Femur (tissue), 1 donor: Measurements from ENCODE around the gene CFAP221.

Source experiments
- DNase-seq: peaks from one replicate; pipeline ENCODE4 v3.0.0-alpha.2; 2017

Gene CFAP221

GRCh38 chr2:119682578-119682977 is 138.3 kb downstream of the CFAP221 start:
- no peak for DNase-seq

GRCh38 chr2:119683074-119683712 is 138.9 kb downstream of the CFAP221 start:
- no peak for DNase-seq

GRCh38 chr2:119683713-119684443 is 139.6 kb downstream of the CFAP221 start:
- no peak for DNase-seq

DNA sequence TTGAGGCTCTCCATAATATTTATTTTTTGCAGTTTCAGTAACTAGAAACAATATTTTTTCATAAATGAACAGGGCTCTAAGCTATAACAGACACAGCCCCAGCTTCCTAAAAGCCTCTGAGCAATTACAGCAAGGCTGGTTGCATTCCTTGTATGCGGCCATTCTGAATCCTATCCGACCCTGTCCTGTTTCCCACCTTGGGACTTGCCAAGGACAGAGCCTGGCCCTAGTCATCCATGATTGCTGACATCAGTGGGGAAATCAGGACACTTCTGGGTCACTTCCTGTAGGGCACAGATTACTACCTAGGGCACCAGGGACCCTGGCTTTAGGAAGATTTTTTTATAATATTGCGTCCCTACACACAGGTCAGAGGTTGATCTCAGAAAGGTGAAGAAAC is 140.3 kb downstream of the CFAP221 start:
- DNase-seq = no peak

DNA sequence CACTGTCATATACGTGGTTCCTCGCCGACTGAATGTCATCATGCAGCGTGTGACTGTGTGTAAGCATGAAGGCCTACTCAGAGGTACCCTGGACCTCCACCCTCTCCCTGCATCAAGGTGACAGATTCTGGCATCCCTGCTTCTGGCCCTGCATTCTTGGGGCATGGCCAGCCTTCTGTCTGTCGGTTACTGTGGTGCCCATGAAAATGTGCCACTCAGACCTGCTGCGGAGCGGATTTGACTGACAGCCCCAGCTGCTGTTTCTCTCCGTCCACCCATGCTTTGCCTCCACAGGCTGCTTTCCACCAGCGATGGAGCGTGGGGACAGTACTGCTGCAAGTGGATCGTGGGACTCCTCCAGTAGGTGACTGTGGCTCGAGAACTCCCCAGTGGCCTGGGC is 144.4 kb downstream of the CFAP221 start:
- DNase-seq = no peak

- DNase-seq = no peak
Observed at GRCh38 chr2:119689218-119689617, 145.0 kb downstream of the CFAP221 start.

- no peak for DNase-seq
Observed at GRCh38 chr2:119691189-119691588, 146.9 kb downstream of the CFAP221 start.

DNA sequence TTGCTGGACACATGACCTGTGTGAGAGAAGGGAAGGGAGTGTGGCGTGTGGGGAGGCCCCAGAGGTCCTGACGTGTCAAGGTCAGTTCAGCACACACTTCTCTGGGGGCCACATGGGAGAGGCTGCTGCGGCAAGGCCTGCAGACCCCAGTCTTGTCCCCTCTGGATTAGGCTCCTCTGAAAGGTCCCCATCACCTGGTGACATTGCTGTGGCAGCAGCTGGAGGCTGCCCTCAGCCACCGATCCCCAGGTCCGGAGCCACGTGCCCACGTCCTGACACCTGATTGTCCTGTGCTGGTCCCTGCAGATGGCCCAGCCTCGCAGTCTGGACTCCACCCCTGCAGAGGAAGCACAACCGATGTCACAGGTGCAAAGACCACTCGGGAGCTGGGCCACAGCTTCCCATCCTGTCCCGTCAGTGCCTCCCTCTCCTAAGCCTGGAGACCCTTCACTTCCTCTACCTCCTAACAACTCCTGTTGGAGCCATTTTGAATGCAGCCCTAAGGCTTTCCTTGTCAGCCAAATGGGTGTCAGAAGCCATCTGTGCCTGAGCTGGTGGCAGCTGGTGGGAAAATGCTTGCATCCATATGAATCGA is 147.5 kb downstream of the CFAP221 start:
- DNase-seq = no peak

DNA sequence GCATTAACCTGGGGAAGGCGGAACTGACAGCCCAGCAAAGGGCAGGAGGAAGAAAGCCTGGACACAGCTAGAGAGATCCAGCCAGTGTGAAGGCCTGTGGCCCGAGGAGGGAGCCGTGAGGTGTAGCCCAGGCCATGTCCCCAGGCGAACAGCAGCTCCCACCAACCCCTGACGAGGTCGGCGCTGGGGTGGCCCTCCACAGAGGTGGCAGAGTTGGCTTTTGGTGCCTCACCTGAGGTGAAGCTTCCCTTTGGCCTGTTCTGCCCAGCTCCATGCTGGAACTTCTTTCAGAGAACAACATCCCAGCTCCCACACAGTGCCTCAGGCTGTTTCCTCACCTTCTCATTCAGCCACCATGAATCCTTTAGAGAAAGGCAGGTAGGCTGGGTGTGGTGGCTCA is 148.1 kb downstream of the CFAP221 start:
- DNase-seq = no peak

DNA sequence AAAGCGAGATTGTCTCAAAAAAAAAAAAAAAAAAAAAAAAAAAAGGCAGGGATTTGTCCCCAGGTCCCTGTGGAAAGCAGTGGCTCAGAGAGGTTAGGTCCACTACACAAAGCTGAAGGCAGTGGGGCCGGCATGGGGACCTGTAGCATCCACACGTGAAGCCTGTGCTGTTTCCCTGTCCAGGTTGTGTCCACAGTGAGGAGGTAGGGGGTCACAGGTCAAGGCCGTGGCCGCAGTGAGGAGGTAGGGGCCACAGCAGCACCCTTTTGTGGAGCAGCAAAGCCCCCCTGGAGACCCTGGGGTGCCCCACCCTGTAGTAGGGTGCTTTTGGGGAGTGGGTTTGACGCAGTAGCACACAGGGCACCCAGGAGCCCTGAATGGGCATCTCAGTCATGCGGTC is 148.7 kb downstream of the CFAP221 start:
- no peak for DNase-seq

DNA sequence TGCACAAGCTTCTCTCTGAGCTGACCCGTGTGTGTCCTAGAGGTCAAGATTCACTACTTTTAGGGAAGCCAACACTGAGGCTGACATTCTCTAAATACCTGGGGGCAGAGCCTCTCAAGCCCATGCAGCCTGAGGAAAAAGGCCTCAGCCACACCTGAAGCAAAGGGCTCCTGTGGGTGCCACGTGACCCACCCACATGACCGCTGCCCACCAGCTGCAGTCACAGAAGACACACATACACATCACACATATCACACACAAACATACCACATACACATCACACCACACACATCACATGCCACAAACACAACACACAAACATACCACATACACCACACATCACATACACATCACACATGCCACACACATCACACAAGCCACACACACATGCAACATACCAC is 149.3 kb downstream of the CFAP221 start:
- DNase-seq = no peak

GRCh38 chr2:119693967-119694366 is 149.7 kb downstream of the CFAP221 start:
- DNase-seq = no peak

GRCh38 chr2:119694470-119694844 is 150.2 kb downstream of the CFAP221 start:
- DNase-seq = no peak

- peak; percentile 65 for DNase-seq
Observed at GRCh38 chr2:119694845-119695521, 150.7 kb downstream of the CFAP221 start.

GRCh38 chr2:119696005-119696404 is 151.8 kb downstream of the CFAP221 start:
- no peak for DNase-seq

- DNase-seq = no peak
Observed at GRCh38 chr2:119696494-119697030, 152.3 kb downstream of the CFAP221 start.

- no peak for DNase-seq
Observed at GRCh38 chr2:119697290-119698020, 153.2 kb downstream of the CFAP221 start.

- DNase-seq = no peak
Observed at GRCh38 chr2:119698246-119698645, 154.0 kb downstream of the CFAP221 start.

DNA sequence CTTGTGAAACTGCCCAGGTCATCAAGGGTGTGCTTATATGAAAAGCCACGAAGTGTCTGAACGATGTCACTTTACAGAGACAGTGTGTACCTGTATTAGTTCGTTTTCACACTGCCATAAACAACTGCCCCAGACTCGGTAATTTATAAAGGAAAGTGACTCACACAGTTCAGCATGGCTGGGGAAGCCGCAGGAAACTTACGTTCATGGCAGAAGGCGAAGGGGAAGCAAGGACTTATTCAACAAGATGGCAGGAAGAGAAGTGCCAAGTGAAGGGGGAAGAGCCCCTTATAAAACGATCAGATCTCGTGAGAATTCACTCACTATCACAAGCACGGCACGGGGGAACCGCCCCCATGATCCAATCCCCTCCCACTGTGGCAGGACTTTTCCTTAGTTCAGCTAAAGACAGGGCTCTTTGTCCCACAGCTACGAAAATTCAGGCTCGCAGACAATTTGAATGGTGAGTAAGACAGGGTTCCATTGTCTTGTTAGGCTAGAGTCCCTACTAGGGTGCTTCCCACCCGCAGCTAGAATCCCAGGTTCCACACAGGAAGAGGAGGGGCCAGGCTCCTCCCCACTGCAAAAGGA is 154.9 kb downstream of the CFAP221 start:
- no peak for DNase-seq

- DNase-seq = no peak
Observed at GRCh38 chr2:119700866-119701265, 156.6 kb downstream of the CFAP221 start.

- no peak for DNase-seq
Observed at GRCh38 chr2:119701352-119701751, 157.1 kb downstream of the CFAP221 start.

DNA sequence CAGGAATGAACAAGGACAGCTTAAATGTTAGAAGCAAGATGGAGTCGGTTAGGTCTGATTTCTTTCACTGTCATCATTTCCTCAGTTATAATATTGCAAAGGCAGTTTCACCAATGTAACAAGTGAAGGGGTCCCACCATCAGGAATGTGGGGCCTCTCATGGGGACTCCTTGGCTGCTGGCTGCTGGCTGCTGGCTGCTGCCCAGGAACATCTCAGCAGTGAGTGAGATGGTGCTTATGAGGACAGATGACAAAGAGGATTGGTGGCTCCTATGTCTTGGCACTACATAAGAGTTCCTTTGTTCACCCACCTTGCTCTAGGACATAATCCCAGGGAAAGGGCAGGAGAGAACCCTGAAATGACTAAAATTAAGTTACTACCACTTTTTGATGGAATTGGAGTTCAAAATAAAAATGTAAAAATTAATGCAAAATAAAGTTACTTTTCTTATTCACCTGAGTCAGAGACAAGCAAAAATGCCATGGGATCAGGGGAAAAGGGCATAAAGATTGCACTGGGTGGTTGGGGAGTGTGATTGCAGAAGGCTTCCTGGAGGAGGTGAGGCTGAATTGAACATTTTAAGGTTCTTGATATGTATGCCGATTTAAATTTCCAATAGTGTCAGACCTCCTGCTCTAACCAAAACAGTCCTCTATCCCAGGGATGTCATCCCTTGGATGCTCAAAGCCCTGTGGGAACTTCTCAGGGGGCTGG is 158.1 kb downstream of the CFAP221 start:
- DNase-seq = no peak
